Ovary (tissue), 9 donors: ENCODE results near the gene ALG6. TPM values are rescaled to one million over a fixed set of nuclear protein-coding genes. Genes with fewer than 3 reads are reported as not detected.

Experiments used
- DNase-seq, 5 donors: peaks; one replicate each; pipeline ENCODE4 v3.0.0-alpha.2; 2019 to 2020
- H3K27ac ChIP-seq, 2 donors: fragments of 200-600 bp; one replicate each; pipeline versions ENCODE4 v1.5.1 to v1.8.0; 2019 to 2022
- H3K27me3 ChIP-seq: fragments of 200-600 bp; one replicate; pipeline ENCODE4 v1.8.0; 2022
- H3K36me3 ChIP-seq: fragments of 200-600 bp; sonication (generic); one replicate; pipeline ENCODE4 v1.5.1; 2019
- H3K4me1 ChIP-seq: one replicate; pipeline ENCODE4 v1.8.1; 2013; ENCODE audit warnings: mild to moderate bottlenecking, moderate library complexity; ENCODE audit not compliant: insufficient read depth
- H3K4me3 ChIP-seq: fragments of 200-600 bp; sonication (generic); one replicate; pipeline ENCODE4 v1.5.1; 2017
- H3K9me3 ChIP-seq, 2 donors: fragments of 200-600 bp in 1 of 2; sonication (generic) in 1 of 2; one replicate each; pipeline versions ENCODE4 v1.5.1 to v1.8.1; 2013 to 2019; ENCODE audit warnings: mild to moderate bottlenecking in 1 of 2, moderate library complexity in 1 of 2
- EP300 ChIP-seq: sonication (generic); formaldehyde crosslinking; IDR thresholded peaks from one replicate; pipeline ENCODE4 v1.6.1; 2017; ENCODE audit warnings: antibody characterized with exemption
- POLR2A ChIP-seq: fragments of 450-650 bp; IDR thresholded peaks from one replicate; pipeline ENCODE4 v1.6.1; 2017; ENCODE audit warnings: antibody characterized with exemption, mild to moderate bottlenecking, moderate library complexity
- WGBS, 3 donors: extraction: QIAGEN DNeasy Blood & Tissue Kit in 1 of 3; methylation state at CpG; one replicate each; pipeline versions ENCODE4 v1.1.5 to v1.1.7; 2013 to 2017; 5-methylcytosine and 5-hydroxymethylcytosine counted together
- intact Hi-C, 4 donors: fragments of 100-400 bp; cut with DNase I; formaldehyde crosslinking; loops; one replicate each; pipeline versions ENCODE4 v1.11.0 to v1.15.1; 2022 to 2023
- polyA plus RNA-seq, 2 donors: library from polyadenylated mRNA; stranded (reverse); fragments of 200-250 nt in 1 of 2; fragments of 350-450 nt in 1 of 2; fragmentation: Illumina TruSeq in 1 of 2; extraction: RNeasy Lipid Tissue Mini Kit (QIAGEN cat#74804) in 1 of 2; gene quantifications; one replicate each; pipeline ENCODE4 v1.2.3, GENCODE V29; 2013 to 2014
- total RNA-seq, 7 donors: library from RNA; depleted of rRNA in 2 of 7; stranded (reverse); fragments of >200 nt in 2 of 7; fragmentation: NEBNext Ultra II Directional in 3 of 7; extraction: Animal tissue kit (Norgen Biotek cat#: 25700) in 3 of 7; gene quantifications; one replicate each; pipeline versions ENCODE4 v1.1.0 to v1.2.4, GENCODE V29; 2016 to 2023
- TF ChIP-seq, protein P1 (sequence below), 3 donors: fragments of 450-650 bp in 2 of 3; fragments of 200-600 bp in 1 of 3; IDR thresholded peaks; one replicate each; pipeline versions ENCODE4 v1.5.1 to v1.8.0; 2016 to 2022; ENCODE audit warnings: antibody characterized with exemption in 3 of 3, mild to moderate bottlenecking in 1 of 3
- donor health status: DM: no; HTN: no; CAD: no; lungs with moderate emphysema.
- donor health status: DM: no; HTN: no; CAD: no.
- donor health status: Bipolar disorder and iron deficiency.
- donor health status: DM: yes; HTN: yes; CAD: no.
- donor health status: DM: no; HTN: no; CAD: no.
- donor health status: DM: yes; HTN: yes; CAD: no.

The ALG6 gene
- total and polyA plus RNA-seq, 9 donors, result 6.6 to 14.2 (median 9.1) TPM

GRCh38 chr1:63322944-63323864 is 44.2 kb upstream of the ALG6 start:
- peaks cover 13% of the 10 kb centered on the region for H3K27me3 ChIP-seq
- H3K27ac ChIP-seq, result no peak overlapping the region
- TF ChIP-seq, protein P1, sequence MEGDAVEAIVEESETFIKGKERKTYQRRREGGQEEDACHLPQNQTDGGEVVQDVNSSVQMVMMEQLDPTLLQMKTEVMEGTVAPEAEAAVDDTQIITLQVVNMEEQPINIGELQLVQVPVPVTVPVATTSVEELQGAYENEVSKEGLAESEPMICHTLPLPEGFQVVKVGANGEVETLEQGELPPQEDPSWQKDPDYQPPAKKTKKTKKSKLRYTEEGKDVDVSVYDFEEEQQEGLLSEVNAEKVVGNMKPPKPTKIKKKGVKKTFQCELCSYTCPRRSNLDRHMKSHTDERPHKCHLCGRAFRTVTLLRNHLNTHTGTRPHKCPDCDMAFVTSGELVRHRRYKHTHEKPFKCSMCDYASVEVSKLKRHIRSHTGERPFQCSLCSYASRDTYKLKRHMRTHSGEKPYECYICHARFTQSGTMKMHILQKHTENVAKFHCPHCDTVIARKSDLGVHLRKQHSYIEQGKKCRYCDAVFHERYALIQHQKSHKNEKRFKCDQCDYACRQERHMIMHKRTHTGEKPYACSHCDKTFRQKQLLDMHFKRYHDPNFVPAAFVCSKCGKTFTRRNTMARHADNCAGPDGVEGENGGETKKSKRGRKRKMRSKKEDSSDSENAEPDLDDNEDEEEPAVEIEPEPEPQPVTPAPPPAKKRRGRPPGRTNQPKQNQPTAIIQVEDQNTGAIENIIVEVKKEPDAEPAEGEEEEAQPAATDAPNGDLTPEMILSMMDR (IDR thresholded peaks at IDR 0.05), result no peak
- TF ChIP-seq EP300 (no peak), POLR2A (no peak)
- no peaks in the 10 kb centered on the region for H3K36me3 ChIP-seq
- H3K4me3 ChIP-seq, result peak overlapping the region; percentile 48
- no peak for DNase-seq
- intact Hi-C loops, result no loop called here
- H3K9me3 ChIP-seq, result peaks cover 0 to 21% of the 10 kb centered on the region in 2 donors
- peaks cover 7% of the 10 kb centered on the region for H3K4me1 ChIP-seq
- WGBS, 3 donors, result 1 to 5% (median 3%) methylated on average over 51 to 104 of the region's 104 CpGs

GRCh38 chr1:63323865-63324778 is 43.3 kb upstream of the ALG6 start:
- Histone ChIP-seq H3K27me3 (peaks cover 13% of the 10 kb centered on the region), H3K36me3 (no peaks in the 10 kb centered on the region), H3K4me3 (peak overlapping the region; percentile 2), H3K27ac (no peak overlapping the region), H3K4me1 (peaks cover 7% of the 10 kb centered on the region), H3K9me3 (peaks cover 0 to 13% of the 10 kb centered on the region in 2 donors)
- WGBS, 3 donors, result 5 to 12% (median 5%) methylated on average over 46 to 114 of the region's 114 CpGs
- TF ChIP-seq, protein P1 (IDR thresholded peaks at IDR 0.05), result no peak
- TF ChIP-seq POLR2A (no peak), EP300 (no peak)
- intact Hi-C loops, result no loop called here
- no peak for DNase-seq

- peaks cover 13% of the 10 kb centered on the region for H3K27me3 ChIP-seq
- H3K27ac ChIP-seq, result no peak overlapping the region
- H3K36me3 ChIP-seq, result no peaks in the 10 kb centered on the region
- TF ChIP-seq, protein P1 (IDR thresholded peaks at IDR 0.05), result no peak
- TF ChIP-seq POLR2A (no peak), EP300 (no peak)
- WGBS, 3 donors, result 17 to 22% (median 19%) methylated on average over 7 of the region's 7 CpGs
- no peak for DNase-seq
- peaks cover 7% of the 10 kb centered on the region for H3K4me1 ChIP-seq
- H3K4me3 ChIP-seq, result no peak overlapping the region
- intact Hi-C loops, result no loop called here
- peaks cover 0 to 7% of the 10 kb centered on the region in 2 donors for H3K9me3 ChIP-seq
Measured at GRCh38 chr1:63324779-63325119, 42.7 kb upstream of the ALG6 start.

GRCh38 chr1:63325279-63325985 is 42.0 kb upstream of the ALG6 start:
- peaks cover 7% of the 10 kb centered on the region for H3K4me1 ChIP-seq

More at GRCh38 chr1:63325279-63325985, 42.0 kb upstream of the ALG6 start:
- intact Hi-C loops, result no loop called here
- whole genome bisulfite sequencing, 3 donors, result 21% methylated on average over 2 of the region's 2 CpGs
- Histone ChIP-seq H3K27me3 (peaks cover 13% of the 10 kb centered on the region), H3K9me3 (peaks cover 0 to 7% of the 10 kb centered on the region in 2 donors), H3K27ac (no peak overlapping the region), H3K4me3 (no peak overlapping the region), H3K36me3 (no peaks in the 10 kb centered on the region)
- TF ChIP-seq, protein P1 (IDR thresholded peaks at IDR 0.05), result no peak
- no peak for DNase-seq
